Keratinocyte (primary cell): Measurements from ENCODE around the gene DYRK2.

Experiments used
- CTCF ChIP-seq, 3 experiments: IDR thresholded peaks in 1 of 3; conservative IDR thresholded peaks in 1 of 3; optimal IDR thresholded peaks in 1 of 3; 2 replicates in 2 of 3; 3 replicates in 1 of 3; pipeline versions ENCODE3 to v1.5.1; 2011; ENCODE audit warnings: low read length in 3 of 3, mild to moderate bottlenecking in 3 of 3, moderate library complexity in 2 of 3, control low read depth in 1 of 3, inconsistent platforms in 1 of 3; ENCODE audit not compliant: insufficient read depth in 2 of 3; ENCODE audit errors: extremely low read depth in 1 of 3
- EZH2 ChIP-seq: IDR thresholded peaks from one replicate; pipeline ENCODE4 v1.6.1; 2012; ENCODE audit warnings: inconsistent platforms, mild to moderate bottlenecking, low read length, moderate library complexity

GRCh38 chr12:67649261-67649569, 670 bp downstream of the DYRK2 start:
- TF ChIP-seq CTCF (optimal IDR thresholded peaks at IDR 0.05 in 1 of 3, IDR thresholded peaks at IDR 0.05 in 1 of 3, conservative IDR thresholded peaks at IDR 0.05 in 1 of 3; ENCODE audit: extremely low read depth in 1 of 3, insufficient read depth in 2 of 3, low read length in 3 of 3) (no peak), EZH2 (no peak)
